CD4-positive, alpha-beta T cell (primary cell): Measurements from ENCODE around the gene MT1E. TPM values are rescaled to one million over a fixed set of nuclear protein-coding genes. Genes with fewer than 3 reads are reported as not detected.

Source experiments
- ATAC-seq: fragments of 200-7000 bp; cut with Tn5 transposase; one replicate; pipeline ENCODE4 v1.10.0; 2022; ENCODE audit warnings: mild to moderate bottlenecking; ENCODE audit not compliant: poor library complexity
- CTCF ChIA-PET: fragments of 350-600 bp; sonication (Branson Sonifier 250); formaldehyde crosslinking; loops from one replicate; lab custom pipeline; 2021; ENCODE audit warnings: antibody characterized with exemption, inconsistent platforms; lab: Charles Lee
- POLR2A ChIA-PET: fragments of 350-600 bp; sonication (Branson Sonifier 250); formaldehyde crosslinking; loops from one replicate; lab custom pipeline; 2021; ENCODE audit warnings: antibody characterized with exemption, inconsistent platforms; lab: Charles Lee
- DNase-seq, 14 experiments: peaks; one replicate each; pipeline ENCODE4 v3.0.0-alpha.2; 2013 to 2020; ENCODE audit warnings: mixed read lengths in 2 of 14
- H3K27ac ChIP-seq, 2 donors: one replicate each; pipeline versions ENCODE4 v1.5.1 to v1.7.0; 2013; ENCODE audit warnings: low read length in 2 of 2, low read depth in 1 of 2, mild to moderate bottlenecking in 1 of 2
- H3K27me3 ChIP-seq, 2 experiments: 1 replicate in 1 of 2; 2 replicates in 1 of 2; pipeline versions ENCODE4 v1.6.1 to v1.7.0; 2013; ENCODE audit warnings: low read length in 2 of 2, control low read depth in 1 of 2, mild to moderate bottlenecking in 1 of 2, moderate library complexity in 1 of 2; ENCODE audit not compliant: insufficient read depth in 2 of 2, control insufficient read depth in 1 of 2
- H3K36me3 ChIP-seq: one replicate; pipeline ENCODE4 v1.6.1; 2013; ENCODE audit warnings: low read length, control low read depth; ENCODE audit not compliant: insufficient read depth
- H3K4me1 ChIP-seq: one replicate; pipeline ENCODE4 v1.6.1; 2013; ENCODE audit warnings: low read length, control low read depth; ENCODE audit not compliant: insufficient read depth
- H3K4me3 ChIP-seq: one replicate; pipeline ENCODE4 v1.5.1; 2013; ENCODE audit warnings: mild to moderate bottlenecking, low read length, moderate library complexity
- H3K9me3 ChIP-seq, 2 experiments: 1 replicate in 1 of 2; 2 replicates in 1 of 2; pipeline versions ENCODE4 v1.6.1 to v1.7.0; 2013; ENCODE audit warnings: low read length in 2 of 2, mild to moderate bottlenecking in 2 of 2, control low read depth in 1 of 2, moderate library complexity in 1 of 2; ENCODE audit not compliant: control insufficient read depth in 1 of 2, insufficient read depth in 1 of 2
- H3K27ac Mint-ChIP-seq: one replicate; pipeline ENCODE4 v1.8.0; 2020; ENCODE audit warnings: mixed read lengths
- H3K27me3 Mint-ChIP-seq: one replicate; pipeline ENCODE4 v1.8.0; 2021; ENCODE audit warnings: mixed read lengths
- H3K36me3 Mint-ChIP-seq: one replicate; pipeline ENCODE4 v1.8.0; 2021; ENCODE audit warnings: low read depth, mixed read lengths
- H3K4me1 Mint-ChIP-seq: one replicate; pipeline ENCODE4 v1.8.0; 2021; ENCODE audit warnings: low read depth, mixed read lengths
- H3K4me3 Mint-ChIP-seq: one replicate; pipeline ENCODE4 v1.8.0; 2020; ENCODE audit warnings: mild to moderate bottlenecking, mixed read lengths
- H3K9me3 Mint-ChIP-seq: one replicate; pipeline ENCODE4 v1.8.0; 2020; ENCODE audit warnings: mixed read lengths
- CTCF ChIP-seq: fragments of 200-600 bp; IDR thresholded peaks from one replicate; pipeline ENCODE4 v1.8.0; 2022; ENCODE audit warnings: antibody characterized with exemption, mild to moderate bottlenecking
- intact Hi-C, 2 experiments: fragments of 100-400 bp; cut with DNase I in 1 of 2; cut with micrococcal nuclease in 1 of 2; formaldehyde crosslinking; loops; one replicate each; pipeline versions ENCODE4 v1.15.1 to v1.9.0; 2023 to 2025; cut with DNase I, micrococcal nuclease
- total RNA-seq, 174 experiments: library from RNA in 2 of 174; stranded (reverse) in 2 of 174; gene quantifications; one replicate each; pipeline ENCODE4 v1.2.3 and lab custom pipeline; 2021 to 2026

MT1E gene
- total RNA-seq, 2 experiments from 2014 or later = 2.5 to 2.9 TPM

GRCh38 chr16:56629531-56629930, 4.0 kb downstream of the MT1E start:
- ChIA-PET POLR2A (interaction anchor here (0.9 kb wide), 1 partner anchor 53 kb away, joined by 3 read pairs; the partner anchor contains the start of gene MT1X), CTCF (no interaction called here)
- DNase-seq = no peak
- Mint-ChIP-seq H3K4me3 (no peak overlapping the region), H3K27ac (no peak overlapping the region), H3K36me3 (no peaks in the 10 kb centered on the region), H3K9me3 (no peaks in the 10 kb centered on the region), H3K27me3 (peaks cover 84% of the 10 kb centered on the region), H3K4me1 (peaks cover 33% of the 10 kb centered on the region)
- H3K27me3 ChIP-seq = peaks cover 32 to 46% of the 10 kb centered on the region in 2 experiments
- H3K36me3 ChIP-seq = no peaks in the 10 kb centered on the region
- TF ChIP-seq CTCF = no peak
- intact Hi-C loops = no loop called here
- H3K27ac ChIP-seq = no peak overlapping the region
- H3K9me3 ChIP-seq = peaks cover 0 to 4% of the 10 kb centered on the region in 2 experiments
- H3K4me1 ChIP-seq = peaks cover 37% of the 10 kb centered on the region
- ATAC-seq = no peak
- no peak overlapping the region for H3K4me3 ChIP-seq

GRCh38 chr16:56630134-56630533, 4.6 kb downstream of the MT1E start:
- Histone ChIP-seq H3K27me3 (peaks cover 38 to 52% of the 10 kb centered on the region in 2 experiments), H3K4me3 (no peak overlapping the region), H3K4me1 (peaks cover 39% of the 10 kb centered on the region), H3K27ac (no peak overlapping the region), H3K36me3 (no peaks in the 10 kb centered on the region), H3K9me3 (peaks cover 0 to 10% of the 10 kb centered on the region in 2 experiments)
- Mint-ChIP-seq H3K27me3 (peaks cover 86% of the 10 kb centered on the region), H3K4me1 (peaks cover 35% of the 10 kb centered on the region), H3K36me3 (no peaks in the 10 kb centered on the region), H3K27ac (no peak overlapping the region), H3K9me3 (no peaks in the 10 kb centered on the region), H3K4me3 (no peak overlapping the region)
- POLR2A ChIA-PET = interaction anchor here (0.9 kb wide), 1 partner anchor 53 kb away, joined by 3 read pairs; the partner anchor contains the start of gene MT1X
- no peak for TF ChIP-seq CTCF
- CTCF ChIA-PET = interaction anchor here (1.0 kb wide), 1 partner anchor 13 kb away, joined by 4 read pairs; no protein-coding TSS in a partner anchor
- intact Hi-C loops = no loop called here
- ATAC-seq (no peak), DNase-seq (no peak)

GRCh38 chr16:56631197-56631596, 5.6 kb downstream of the MT1E start:
- ATAC-seq (no peak), DNase-seq (no peak)
- H3K4me1 ChIP-seq = peaks cover 40% of the 10 kb centered on the region
- POLR2A ChIA-PET = no interaction called here
- no peaks in the 10 kb centered on the region for H3K36me3 ChIP-seq
- H3K9me3 ChIP-seq = peaks cover 0 to 13% of the 10 kb centered on the region in 2 experiments
- Mint-ChIP-seq H3K27ac (no peak overlapping the region), H3K27me3 (peaks cover 86% of the 10 kb centered on the region), H3K4me3 (no peak overlapping the region), H3K9me3 (no peaks in the 10 kb centered on the region), H3K36me3 (no peaks in the 10 kb centered on the region), H3K4me1 (peaks cover 34% of the 10 kb centered on the region)
- H3K4me3 ChIP-seq = no peak overlapping the region
- intact Hi-C loops = no loop called here
- no peak for TF ChIP-seq CTCF
- H3K27ac ChIP-seq = no peak overlapping the region
- H3K27me3 ChIP-seq = peaks cover 44 to 62% of the 10 kb centered on the region in 2 experiments
- CTCF ChIA-PET = interaction anchor here (1.0 kb wide), 1 partner anchor 12 kb away, joined by 4 read pairs; no protein-coding TSS in a partner anchor
